ENCODE results near the gene SHISA6.
"Not testable (repeated sequence)": the region's sequence is repeated elsewhere in the genome, so short reads cannot be mapped to it uniquely, and the experiment has no call there.

The SHISA6 gene

GRCh38 chr17:11303773-11304394 lies 62.9 kb downstream of the SHISA6 start:
- no peak for DNase-seq (ENCODE audit: low read depth)

DNA sequence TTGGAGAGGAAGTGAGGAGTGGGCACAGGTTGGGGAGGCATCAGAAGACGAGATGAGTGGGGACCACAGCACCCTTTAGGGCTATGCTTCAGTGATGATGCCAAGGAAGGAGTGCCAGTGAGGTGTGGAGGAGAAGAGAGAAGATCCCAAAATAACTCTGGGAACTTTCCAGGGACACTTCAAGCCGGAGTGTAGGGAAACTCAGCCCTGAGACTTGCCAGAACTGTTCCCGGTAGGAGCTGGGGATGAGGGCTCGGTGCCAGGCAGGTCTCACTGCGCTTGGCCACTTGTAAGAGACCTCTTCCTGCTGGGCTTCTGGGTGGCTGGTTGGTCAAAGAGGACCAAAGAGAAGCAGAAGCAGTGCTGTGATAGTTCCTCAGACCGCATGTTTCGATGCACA lies 63.6 kb downstream of the SHISA6 start:
- no peak for DNase-seq (ENCODE audit: low read depth)

DNA sequence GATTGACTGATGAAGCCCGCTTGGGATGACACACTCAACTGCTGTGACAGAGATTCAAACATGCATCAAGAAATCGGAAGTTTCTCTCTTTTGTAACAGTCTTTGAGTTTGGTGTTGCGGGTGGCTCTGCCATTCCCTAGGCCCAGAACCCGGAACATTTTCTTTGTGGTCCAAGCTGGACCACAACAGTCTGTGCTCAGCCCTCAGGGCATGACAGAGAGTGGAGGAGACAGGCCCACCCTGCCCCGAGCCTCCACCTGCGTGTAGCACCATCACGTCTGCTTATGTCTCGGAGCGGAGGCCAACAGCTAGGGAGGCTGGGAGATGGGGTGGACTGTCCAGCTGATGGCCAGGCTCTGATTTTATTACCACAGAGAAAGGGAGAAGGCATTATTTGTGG lies 64.5 kb downstream of the SHISA6 start:
- no peak for DNase-seq (ENCODE audit: low read depth)

DNA sequence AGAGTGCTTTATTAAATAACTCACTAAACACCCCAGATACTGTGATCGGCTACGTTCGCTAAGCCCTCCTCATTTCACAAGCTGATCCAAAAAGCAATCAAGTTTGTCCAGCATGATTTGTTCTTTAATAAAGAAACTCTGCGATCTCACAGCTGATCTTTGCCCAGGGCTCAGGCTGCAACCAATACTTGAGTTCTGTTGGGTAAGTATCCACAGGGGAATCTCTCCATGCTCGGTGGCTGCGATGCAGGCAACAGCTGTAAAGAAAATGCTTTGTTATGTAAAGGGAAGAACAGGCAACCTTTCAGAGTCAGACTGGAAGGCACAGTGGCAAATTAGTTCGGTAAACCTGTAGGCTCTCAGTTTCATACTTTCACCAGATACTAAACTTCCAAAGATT lies 67.5 kb downstream of the SHISA6 start:
- DNase-seq (ENCODE audit: low read depth), result no peak

DNA sequence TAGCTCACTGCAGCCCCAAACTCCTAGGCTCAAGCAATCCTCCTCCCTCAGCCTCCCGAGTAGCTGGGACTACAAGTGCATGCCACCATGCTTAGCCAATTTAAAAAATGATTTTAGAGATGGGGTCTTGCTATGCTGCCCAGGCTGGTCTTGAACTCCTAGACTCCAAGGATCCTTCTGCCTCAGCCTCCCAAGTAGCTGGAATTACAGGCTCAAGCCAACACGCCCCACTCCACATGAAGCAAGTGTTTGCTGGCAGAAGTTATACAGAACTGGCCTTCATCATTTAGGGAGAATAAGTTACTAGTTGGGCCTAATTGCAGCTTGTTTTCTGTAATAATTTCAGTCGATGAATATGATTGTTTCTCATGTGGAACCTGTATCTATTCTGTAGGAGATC lies 68.0 kb downstream of the SHISA6 start:
- no peak for DNase-seq (ENCODE audit: low read depth)

DNA sequence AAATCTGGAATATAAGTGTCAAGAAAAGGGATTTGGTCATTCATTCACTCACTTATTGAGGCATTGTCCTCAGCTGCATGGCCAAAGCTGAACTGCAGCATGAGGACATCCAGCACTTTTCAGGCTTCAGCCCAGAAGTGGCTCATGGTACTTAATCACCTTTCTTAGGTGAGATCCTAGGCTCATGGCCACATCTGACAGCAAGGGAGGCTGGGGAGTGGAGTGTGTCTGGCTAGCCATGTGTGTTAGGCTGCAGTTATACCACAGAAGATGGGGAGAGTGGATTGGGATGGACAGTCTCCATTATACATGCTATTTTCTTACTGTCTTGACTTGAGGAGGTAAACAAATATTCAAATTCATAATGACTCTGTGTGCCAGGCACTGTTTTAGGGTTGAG lies 68.8 kb downstream of the SHISA6 start:
- DNase-seq (ENCODE audit: low read depth), result no peak

GRCh38 chr17:11316451-11316850 lies 75.4 kb downstream of the SHISA6 start:
- DNase-seq (ENCODE audit: low read depth), result not testable (repeated sequence)

- DNase-seq (ENCODE audit: low read depth), result no peak
Observed at GRCh38 chr17:11318207-11318606, 77.2 kb downstream of the SHISA6 start.

- no peak for DNase-seq (ENCODE audit: low read depth)
Observed at GRCh38 chr17:11319894-11320293, 78.9 kb downstream of the SHISA6 start.

DNA sequence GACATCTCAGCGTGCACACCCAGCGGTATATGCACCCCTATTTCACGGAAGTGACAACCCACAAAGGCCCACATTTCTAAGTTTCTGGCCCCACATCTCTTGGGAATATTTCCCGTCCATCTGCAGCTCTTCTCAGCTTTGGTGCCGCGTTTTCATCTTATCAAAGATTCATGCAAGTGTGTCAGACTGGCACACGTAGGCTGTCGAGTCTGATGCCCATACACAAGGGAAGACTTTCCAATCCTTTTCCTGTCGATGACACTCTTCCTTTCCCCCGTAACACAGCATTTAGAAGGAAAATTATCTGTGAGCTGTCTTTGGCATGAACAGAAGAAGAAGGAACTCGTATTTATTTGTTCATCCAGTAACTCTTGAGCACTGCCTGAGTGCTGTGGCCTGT lies 83.0 kb downstream of the SHISA6 start:
- DNase-seq (ENCODE audit: low read depth), result no peak

GRCh38 chr17:11324846-11325420 lies 83.9 kb downstream of the SHISA6 start:
- DNase-seq (ENCODE audit: low read depth), result no peak

- DNase-seq (ENCODE audit: low read depth), result no peak
Observed at GRCh38 chr17:11326492-11326891, 85.5 kb downstream of the SHISA6 start.

DNA sequence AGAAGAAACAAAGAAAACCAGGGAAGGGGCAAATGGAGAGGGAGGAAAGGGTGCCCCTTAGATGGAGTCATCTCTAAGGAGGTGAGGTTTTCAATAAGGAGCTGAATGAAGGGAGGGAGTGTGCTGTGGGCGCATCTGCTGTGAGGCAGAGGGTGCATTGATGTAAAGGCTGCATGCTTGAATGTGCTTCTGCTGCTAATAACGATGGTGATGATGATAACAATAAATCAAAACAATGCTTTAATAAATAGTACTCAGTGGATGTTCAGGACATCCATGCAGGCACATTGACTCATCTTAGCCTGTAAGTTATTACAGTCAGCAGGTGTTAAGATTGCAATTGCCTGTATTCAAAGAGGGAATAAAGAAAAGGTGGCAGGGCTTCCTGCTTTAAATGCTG lies 87.8 kb downstream of the SHISA6 start:
- DNase-seq (ENCODE audit: low read depth), result no peak

GRCh38 chr17:11330006-11330405 lies 89.0 kb downstream of the SHISA6 start:
- DNase-seq (ENCODE audit: low read depth), result no peak

- no peak for DNase-seq (ENCODE audit: low read depth)
Observed at GRCh38 chr17:11330826-11331225, 89.8 kb downstream of the SHISA6 start.

- DNase-seq (ENCODE audit: low read depth), result no peak
Observed at GRCh38 chr17:11331547-11332513, 90.8 kb downstream of the SHISA6 start.

GRCh38 chr17:11332706-11333105 lies 91.7 kb downstream of the SHISA6 start:
- DNase-seq (ENCODE audit: low read depth), result no peak

- DNase-seq (ENCODE audit: low read depth), result no peak
Observed at GRCh38 chr17:11334493-11334892, 93.5 kb downstream of the SHISA6 start.

- no peak for DNase-seq (ENCODE audit: low read depth)
Observed at GRCh38 chr17:11336290-11336689, 95.3 kb downstream of the SHISA6 start.

- no peak for DNase-seq (ENCODE audit: low read depth)
Observed at GRCh38 chr17:11340803-11341202, 99.8 kb downstream of the SHISA6 start.

GRCh38 chr17:11342138-11342537 lies 101.1 kb downstream of the SHISA6 start:
- DNase-seq (ENCODE audit: low read depth), result no peak

DNA sequence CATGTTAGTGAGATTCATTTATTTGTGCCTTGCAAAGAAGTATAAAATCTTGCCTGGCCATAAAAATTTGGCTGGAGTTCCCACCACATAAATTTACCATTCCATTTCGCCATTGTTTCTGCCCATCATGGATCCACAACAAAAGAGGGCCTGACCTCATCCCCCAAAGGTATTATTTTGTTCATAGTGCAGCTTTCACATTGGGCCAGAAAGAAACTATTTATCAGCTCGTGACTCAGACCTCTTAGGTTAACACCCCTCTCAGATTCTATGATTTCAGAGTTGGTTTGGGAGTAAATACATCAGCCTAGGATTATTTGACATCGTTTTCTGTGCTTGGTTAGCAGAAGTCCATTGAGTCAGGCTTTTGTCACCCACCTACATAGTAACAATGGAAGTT lies 108.1 kb downstream of the SHISA6 start:
- DNase-seq (ENCODE audit: low read depth), result no peak

DNA sequence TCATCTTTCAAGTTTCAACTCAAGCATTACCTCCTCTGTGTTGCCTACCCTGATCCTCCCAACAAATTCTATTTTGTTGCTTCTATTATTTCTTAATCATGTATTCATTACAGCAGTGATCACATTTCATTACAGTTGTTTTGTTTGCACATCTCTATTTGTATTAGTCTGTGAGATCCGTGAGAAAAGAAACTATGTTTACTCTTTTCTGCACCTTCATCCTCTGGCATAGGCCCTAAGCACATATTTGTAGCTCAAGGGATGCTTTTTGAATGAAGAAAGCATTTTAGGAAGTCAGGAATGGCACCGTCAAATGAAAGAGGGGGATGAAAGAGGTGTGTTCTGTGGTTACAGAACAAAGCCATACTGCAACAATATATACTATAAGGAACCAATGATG lies 110.5 kb downstream of the SHISA6 start:
- DNase-seq (ENCODE audit: low read depth), result no peak

All from activated T-helper 1 cell treated with Interleukin-2 at 50 U/mL for 16 hours (primary cell).